Central memory CD8-positive, alpha-beta T cell (primary cell): ENCODE results near the gene TCF7.

Experiments used
- ATAC-seq: fragments of 150-1000 bp; cut with Tn5 transposase; replicated peaks from 2 replicates; pipeline ENCODE4 v1.10.0; 2022; ENCODE audit warnings: mild to moderate bottlenecking, moderate FRiP score, moderate number of reproducible peaks; ENCODE audit not compliant: poor library complexity, severe bottlenecking; ENCODE audit errors: extremely low read depth
- DNase-seq, 2 donors: peaks; one replicate each; pipeline ENCODE4 v3.0.0; 2021; ENCODE audit warnings: low spot score in 2 of 2
- H3K27ac Mint-ChIP-seq: one replicate; pipeline ENCODE4 v1.8.0; 2022; ENCODE audit warnings: low read depth, mild to moderate bottlenecking, moderate library complexity, mixed read lengths
- H3K27me3 Mint-ChIP-seq: one replicate; pipeline ENCODE4 v1.8.0; 2022; ENCODE audit warnings: mixed read lengths
- H3K36me3 Mint-ChIP-seq: one replicate; pipeline ENCODE4 v1.8.0; 2022; ENCODE audit warnings: mild to moderate bottlenecking, moderate library complexity, mixed read lengths; ENCODE audit not compliant: insufficient read depth
- H3K4me1 Mint-ChIP-seq: one replicate; pipeline ENCODE4 v1.8.0; 2022; ENCODE audit warnings: mixed read lengths
- H3K4me3 Mint-ChIP-seq: one replicate; pipeline ENCODE4 v1.8.0; 2022; ENCODE audit warnings: mild to moderate bottlenecking, moderate library complexity, mixed read lengths
- H3K9me3 Mint-ChIP-seq: one replicate; pipeline ENCODE4 v1.8.0; 2022; ENCODE audit warnings: mixed read lengths

Gene TCF7

DNA sequence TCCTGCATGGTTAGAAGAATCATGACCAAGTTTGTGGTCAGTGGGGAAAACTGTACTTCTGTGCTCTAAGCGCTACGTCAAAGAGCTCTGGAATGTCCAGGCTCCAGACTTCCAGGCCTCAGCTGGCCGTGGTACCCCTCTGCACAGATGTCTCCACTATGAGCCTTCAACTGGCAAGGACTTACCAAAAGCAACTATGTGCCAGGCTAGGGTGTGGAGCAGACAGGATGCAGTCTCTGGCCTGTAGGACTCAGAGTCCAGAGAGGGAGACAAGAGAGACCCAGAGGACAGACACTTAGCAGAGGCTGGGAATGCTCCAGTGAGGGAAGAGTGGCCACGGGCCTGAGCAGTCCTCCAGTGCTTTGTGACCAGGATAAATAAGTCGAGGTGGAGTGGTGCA lies 31.0 kb upstream of the TCF7 start:
- Mint-ChIP-seq H3K4me1 (peaks cover 30% of the 10 kb centered on the region), H3K27ac (peak overlapping the region; percentile 0), H3K27me3 (no peaks in the 10 kb centered on the region), H3K9me3 (no peaks in the 10 kb centered on the region), H3K36me3 (peaks cover 7% of the 10 kb centered on the region), H3K4me3 (no peak overlapping the region)
- ATAC-seq = no peak
- DNase-seq = no peak

DNA sequence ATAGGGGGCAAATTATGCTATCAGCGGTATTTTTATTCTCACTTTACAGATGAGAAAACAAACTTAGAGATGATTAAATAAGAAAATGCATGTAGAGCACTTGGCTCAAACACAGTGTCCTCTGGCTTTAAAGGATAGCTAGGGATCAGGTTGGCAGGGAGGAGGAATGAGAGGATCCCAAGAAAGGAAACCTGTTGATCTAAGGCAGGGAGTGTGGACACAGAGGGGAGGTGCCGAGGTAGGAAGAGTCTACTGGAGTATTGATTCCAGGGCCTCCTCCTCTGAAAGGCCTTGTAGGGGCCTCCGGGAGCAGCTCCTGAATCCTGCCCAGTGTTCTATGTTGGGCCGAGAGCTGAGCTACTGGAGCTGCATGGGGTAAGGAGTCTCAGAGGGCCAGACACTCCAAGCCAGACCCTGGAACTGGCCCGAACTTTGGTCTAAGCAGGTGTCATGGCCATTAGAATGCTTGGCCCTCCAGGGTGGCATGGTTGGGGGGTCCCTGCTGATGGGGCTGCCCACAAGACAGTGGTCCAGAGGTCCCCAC lies 30.4 kb upstream of the TCF7 start:
- H3K27me3 Mint-ChIP-seq = no peaks in the 10 kb centered on the region
- H3K36me3 Mint-ChIP-seq = peaks cover 7% of the 10 kb centered on the region
- peak overlapping the region; percentile 0 for H3K27ac Mint-ChIP-seq
- ATAC-seq = no peak
- H3K9me3 Mint-ChIP-seq = no peaks in the 10 kb centered on the region
- H3K4me1 Mint-ChIP-seq = peaks cover 34% of the 10 kb centered on the region
- DNase-seq = no peak
- no peak overlapping the region for H3K4me3 Mint-ChIP-seq

DNA sequence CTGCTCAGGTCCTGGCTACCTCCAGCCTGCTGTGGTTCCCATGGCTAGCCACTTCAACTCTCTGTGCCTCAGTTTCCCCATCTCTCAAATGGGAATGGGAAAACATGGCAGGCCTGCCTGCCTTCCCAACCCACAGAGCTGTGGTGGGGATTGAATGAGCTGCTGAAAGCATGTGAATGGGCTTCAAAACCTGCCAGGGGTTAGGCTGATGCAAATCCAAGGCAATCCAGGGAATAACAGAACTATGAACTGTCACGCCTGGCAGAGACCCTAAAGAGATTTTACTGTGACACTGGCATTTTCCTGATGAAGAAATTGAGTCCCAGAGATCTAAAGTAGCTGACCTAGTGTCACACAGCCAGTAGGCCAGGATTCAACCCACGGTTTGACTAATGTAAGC lies 29.9 kb upstream of the TCF7 start:
- Mint-ChIP-seq H3K4me1 (peaks cover 29% of the 10 kb centered on the region), H3K27me3 (no peaks in the 10 kb centered on the region), H3K9me3 (no peaks in the 10 kb centered on the region), H3K4me3 (no peak overlapping the region), H3K27ac (no peak overlapping the region), H3K36me3 (peaks cover 7% of the 10 kb centered on the region)
- DNase-seq (no peak), ATAC-seq (no peak)

DNA sequence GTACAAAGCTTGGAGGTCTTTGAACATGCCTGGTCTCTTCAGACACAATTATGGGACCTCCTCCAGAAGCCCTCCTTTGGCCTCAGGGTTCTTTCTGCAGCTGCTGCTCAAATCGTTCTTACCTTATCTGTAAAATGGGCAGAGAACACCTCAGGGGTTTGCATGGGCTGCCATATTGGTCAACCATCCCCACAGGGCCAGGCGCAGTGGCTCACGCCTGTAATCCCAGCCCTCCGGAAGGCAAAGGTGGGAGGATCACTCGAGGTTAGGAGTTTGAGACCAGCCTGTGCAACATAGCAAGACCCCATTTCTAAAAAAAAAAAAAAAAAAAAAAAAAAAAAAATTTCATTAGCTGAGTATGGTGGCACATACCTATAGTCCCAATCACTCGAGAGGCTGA lies 29.1 kb upstream of the TCF7 start:
- peaks cover 7% of the 10 kb centered on the region for H3K36me3 Mint-ChIP-seq
- ATAC-seq (no peak), DNase-seq (no peak)
- H3K9me3 Mint-ChIP-seq = no peaks in the 10 kb centered on the region
- H3K4me3 Mint-ChIP-seq = no peak overlapping the region
- H3K27ac Mint-ChIP-seq = no peak overlapping the region
- H3K27me3 Mint-ChIP-seq = no peaks in the 10 kb centered on the region
- H3K4me1 Mint-ChIP-seq = peaks cover 32% of the 10 kb centered on the region

DNA sequence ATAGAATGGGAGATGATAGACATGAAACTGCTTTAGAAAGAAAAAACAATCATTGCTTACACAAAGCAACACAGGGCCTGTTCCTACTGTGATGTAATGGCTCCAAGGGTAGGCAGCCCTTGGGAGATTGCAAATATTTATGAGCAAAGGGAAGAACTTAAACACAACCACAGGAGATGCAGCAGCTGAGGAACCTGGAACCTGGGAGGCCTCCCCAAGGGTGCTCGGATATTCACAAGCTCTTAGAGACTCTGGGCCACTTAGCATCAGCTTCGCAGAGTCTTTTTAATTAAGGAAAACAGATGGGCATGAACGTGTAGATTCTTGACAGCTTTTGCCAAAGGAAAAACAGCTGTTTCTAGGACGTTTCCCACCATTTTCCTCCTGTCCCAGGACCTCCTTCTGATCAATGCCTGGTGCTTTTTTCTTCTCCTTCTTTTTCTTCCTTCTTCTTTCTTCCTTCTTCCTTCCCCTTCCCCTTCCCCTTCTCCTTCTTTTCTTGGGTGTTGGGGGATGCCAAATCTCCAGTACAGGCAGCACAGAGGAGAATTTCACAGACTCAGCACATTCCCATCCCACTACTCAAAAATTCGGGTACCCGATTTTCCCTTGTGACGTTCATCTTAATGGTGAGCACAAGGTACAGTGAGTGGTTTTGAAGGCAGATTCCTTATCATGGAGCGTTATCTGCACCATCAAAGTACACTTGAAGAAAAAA lies 28.1 kb upstream of the TCF7 start:
- no peaks in the 10 kb centered on the region for H3K9me3 Mint-ChIP-seq
- H3K36me3 Mint-ChIP-seq = peaks cover 7% of the 10 kb centered on the region
- H3K27me3 Mint-ChIP-seq = no peaks in the 10 kb centered on the region
- no peak for ATAC-seq
- H3K4me1 Mint-ChIP-seq = peaks cover 41% of the 10 kb centered on the region
- peak overlapping the region; percentile 10 for H3K27ac Mint-ChIP-seq
- H3K4me3 Mint-ChIP-seq = peak overlapping the region; percentile 10
- no peak for DNase-seq

DNA sequence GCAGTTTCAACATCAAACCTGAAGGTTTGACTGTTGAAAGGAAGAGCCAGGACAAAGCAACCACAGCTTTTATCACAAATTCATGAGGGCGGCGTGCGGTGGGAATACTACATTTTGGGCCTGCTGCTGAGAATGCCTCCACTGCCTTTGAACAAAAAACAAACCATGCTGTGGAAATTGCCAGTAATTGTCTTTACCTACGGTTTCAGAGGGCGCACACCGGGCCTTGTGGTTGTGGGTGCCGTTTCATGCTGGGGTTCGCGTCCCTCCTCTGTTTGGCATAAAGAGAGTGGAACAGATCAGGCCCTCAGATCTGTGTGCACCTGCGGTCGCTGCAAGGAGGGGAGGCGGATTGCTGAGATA lies 27.6 kb upstream of the TCF7 start:
- Mint-ChIP-seq H3K4me3 (peak overlapping the region; percentile 10), H3K36me3 (peaks cover 7% of the 10 kb centered on the region), H3K27me3 (no peaks in the 10 kb centered on the region), H3K9me3 (no peaks in the 10 kb centered on the region), H3K4me1 (peaks cover 45% of the 10 kb centered on the region), H3K27ac (peak overlapping the region; percentile 10)
- ATAC-seq (peak; percentile 79), DNase-seq (peak; percentile 43 to 46)

DNA sequence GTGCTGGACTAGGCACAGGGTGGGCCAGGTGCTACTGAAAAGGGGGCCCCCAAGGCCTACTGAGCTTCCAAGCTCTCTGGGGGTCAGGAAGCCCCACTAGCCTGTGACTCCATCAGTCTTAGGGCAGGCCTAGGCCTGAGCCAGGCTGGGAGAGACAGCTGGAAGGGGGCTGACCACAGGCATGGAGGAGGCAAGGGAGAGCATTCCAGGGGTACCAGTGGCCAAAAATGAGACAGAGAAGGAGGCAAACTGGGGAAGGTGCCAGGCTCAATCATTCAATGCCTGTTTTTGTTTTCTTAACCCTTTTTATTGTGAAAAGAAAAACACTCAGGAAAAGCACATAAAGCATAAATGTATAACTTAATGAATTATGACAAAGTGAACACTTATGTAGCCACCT lies 26.2 kb upstream of the TCF7 start:
- ATAC-seq = no peak
- Mint-ChIP-seq H3K27me3 (no peaks in the 10 kb centered on the region), H3K9me3 (no peaks in the 10 kb centered on the region), H3K4me3 (no peak overlapping the region), H3K36me3 (peaks cover 7% of the 10 kb centered on the region), H3K4me1 (peaks cover 53% of the 10 kb centered on the region), H3K27ac (no peak overlapping the region)
- no peak for DNase-seq

DNA sequence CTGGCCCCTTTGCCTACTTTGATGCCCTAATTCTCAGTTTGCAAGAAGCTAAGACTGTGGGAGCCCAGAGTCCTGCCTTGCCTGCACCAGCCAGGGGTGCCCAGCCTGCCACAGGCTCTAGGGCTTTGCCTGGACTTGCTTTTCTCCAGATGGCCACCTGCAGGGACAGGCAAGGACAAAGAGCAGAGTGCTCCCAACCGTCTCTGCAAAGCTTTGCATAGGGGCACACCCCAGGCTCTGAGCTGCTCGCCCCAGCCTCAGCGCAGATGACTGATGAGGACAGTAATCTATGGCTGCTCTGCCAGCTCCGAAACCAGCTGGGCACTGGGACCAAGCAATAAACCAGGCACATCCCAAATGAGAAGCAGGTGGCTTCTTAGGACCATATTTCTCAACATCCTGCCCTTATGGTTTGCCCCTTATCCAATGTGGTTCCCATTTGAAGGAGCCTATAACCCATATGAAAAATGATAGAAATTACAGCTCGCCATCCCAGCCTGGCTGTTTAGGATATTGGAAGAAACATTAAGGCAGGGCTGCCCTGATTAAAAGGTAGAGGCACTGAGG lies 25.4 kb upstream of the TCF7 start:
- ATAC-seq (no peak), DNase-seq (no peak)
- Mint-ChIP-seq H3K4me3 (no peak overlapping the region), H3K27me3 (no peaks in the 10 kb centered on the region), H3K4me1 (peaks cover 56% of the 10 kb centered on the region), H3K9me3 (no peaks in the 10 kb centered on the region), H3K27ac (no peak overlapping the region), H3K36me3 (peaks cover 7% of the 10 kb centered on the region)

DNA sequence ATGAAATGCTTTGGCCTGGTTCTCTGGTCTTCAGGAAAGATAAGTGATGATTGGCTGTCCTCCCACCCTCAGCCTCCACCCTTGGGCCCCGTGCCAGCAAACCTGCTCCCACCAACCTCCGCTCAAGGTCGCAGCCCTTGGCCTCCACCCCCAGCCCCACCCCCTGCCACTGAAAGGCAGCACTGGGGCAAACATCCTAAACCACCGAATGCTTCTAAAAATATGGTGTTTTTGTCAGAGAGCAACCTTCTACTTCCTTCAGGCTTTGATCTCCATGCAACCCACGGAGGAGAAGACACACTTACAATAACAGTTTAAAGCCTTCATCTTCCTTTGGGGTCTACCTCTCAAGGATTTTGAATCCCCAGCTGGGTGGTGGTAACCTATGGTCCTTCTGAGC lies 24.0 kb upstream of the TCF7 start:
- no peaks in the 10 kb centered on the region for H3K9me3 Mint-ChIP-seq
- no peaks in the 10 kb centered on the region for H3K27me3 Mint-ChIP-seq
- peak overlapping the region; percentile 64 for H3K4me3 Mint-ChIP-seq
- H3K4me1 Mint-ChIP-seq = peaks cover 56% of the 10 kb centered on the region
- peak overlapping the region; percentile 78 for H3K27ac Mint-ChIP-seq
- DNase-seq (no peak), ATAC-seq (peak; percentile 38)
- H3K36me3 Mint-ChIP-seq = peaks cover 7% of the 10 kb centered on the region

DNA sequence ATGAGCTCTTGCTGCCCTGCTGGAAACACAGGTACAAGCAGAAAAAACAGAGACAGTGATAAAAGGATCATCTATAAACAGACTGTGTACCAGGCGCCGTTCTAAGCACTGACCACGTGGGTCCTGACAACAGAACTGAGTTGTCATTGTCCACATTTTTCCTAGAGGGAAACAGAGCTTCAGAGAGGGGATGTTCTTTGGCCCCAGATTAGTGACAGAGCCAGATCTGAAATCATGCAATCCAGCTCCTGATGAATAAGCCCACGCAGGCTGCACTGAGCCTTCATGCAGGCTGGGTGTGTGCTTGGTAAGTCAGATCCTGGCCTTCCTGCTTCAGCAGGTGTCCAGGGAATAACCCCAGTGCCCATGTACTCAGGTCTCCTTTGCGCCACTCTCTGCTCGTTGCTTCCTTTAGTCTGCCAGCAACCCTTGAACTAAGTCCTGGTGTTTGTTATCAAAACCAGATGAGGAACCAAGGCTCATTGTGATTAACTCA lies 22.8 kb upstream of the TCF7 start:
- H3K4me3 Mint-ChIP-seq = no peak overlapping the region

DNA sequence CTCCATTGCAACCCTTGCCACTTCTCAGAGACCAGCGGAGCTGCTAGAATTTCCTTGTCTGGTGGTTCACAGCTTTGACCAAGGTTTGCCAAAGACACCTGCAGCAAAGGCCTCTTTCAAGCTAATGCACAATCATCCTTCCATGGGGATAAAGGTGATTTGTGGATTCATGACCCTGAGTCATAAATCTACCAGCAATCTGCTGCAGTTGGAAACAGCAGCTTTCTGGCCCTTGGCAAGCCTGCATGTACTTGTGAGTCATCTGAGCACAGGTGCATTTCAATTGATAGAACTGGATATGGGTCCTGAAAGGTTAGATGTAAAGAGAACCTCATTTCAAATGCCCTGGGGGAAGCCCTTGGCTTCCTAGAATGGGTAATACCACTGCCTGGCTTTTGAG lies 21.6 kb upstream of the TCF7 start:
- Mint-ChIP-seq H3K9me3 (no peaks in the 10 kb centered on the region), H3K36me3 (peaks cover 2% of the 10 kb centered on the region), H3K4me1 (peaks cover 46% of the 10 kb centered on the region), H3K27ac (no peak overlapping the region), H3K4me3 (peak overlapping the region; percentile 42), H3K27me3 (no peaks in the 10 kb centered on the region)
- no peak for ATAC-seq
- DNase-seq = no peak

More for the DNA sequence above, 22.8 kb upstream of the TCF7 start:
- H3K9me3 Mint-ChIP-seq = no peaks in the 10 kb centered on the region
- DNase-seq (no peak), ATAC-seq (no peak)
- H3K4me1 Mint-ChIP-seq = peaks cover 48% of the 10 kb centered on the region
- H3K27me3 Mint-ChIP-seq = no peaks in the 10 kb centered on the region
- H3K27ac Mint-ChIP-seq = peak overlapping the region; percentile 78
- peaks cover 4% of the 10 kb centered on the region for H3K36me3 Mint-ChIP-seq

DNA sequence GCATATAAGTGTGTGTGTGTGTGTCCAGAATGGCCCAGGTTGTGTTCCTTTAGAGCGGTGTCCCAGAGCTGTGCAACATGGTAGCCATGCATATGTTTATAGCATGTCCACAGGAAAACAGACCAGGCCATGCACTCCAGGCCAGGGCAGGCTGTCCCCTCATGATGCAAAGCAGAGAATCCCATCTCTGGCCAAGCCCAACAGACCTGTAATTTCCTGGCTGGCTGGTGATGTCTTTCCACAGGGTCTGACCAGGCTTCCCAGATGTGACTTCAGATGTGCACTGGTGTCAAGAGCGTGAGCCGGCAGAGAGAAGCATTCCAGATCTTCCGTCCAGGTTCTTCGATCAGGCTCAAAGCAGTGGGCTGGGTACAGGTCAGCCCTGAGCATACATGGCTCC lies 21.1 kb upstream of the TCF7 start:
- Mint-ChIP-seq H3K27ac (no peak overlapping the region), H3K4me1 (peaks cover 43% of the 10 kb centered on the region), H3K27me3 (no peaks in the 10 kb centered on the region), H3K9me3 (no peaks in the 10 kb centered on the region), H3K4me3 (peak overlapping the region; percentile 42), H3K36me3 (peaks cover 2% of the 10 kb centered on the region)
- ATAC-seq (no peak), DNase-seq (no peak)

DNA sequence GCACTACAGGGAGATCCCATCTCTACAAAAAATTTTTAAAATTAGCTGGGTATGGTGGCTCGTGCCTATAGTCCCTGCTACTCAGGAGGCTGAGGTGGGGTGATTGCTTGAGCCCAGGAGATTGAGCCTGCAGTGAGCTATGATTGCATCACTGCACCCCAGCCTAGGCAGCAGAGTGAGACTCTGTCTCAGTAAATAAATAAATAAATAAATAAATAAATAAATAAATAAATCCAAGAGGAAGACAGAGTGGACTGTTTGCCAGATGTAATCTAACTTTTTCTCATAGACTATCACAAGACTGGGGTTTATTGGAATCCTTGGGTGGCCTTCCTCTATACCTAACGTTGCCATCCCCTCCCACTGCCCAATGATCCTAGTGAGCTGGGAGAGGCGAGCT lies 19.2 kb upstream of the TCF7 start:
- H3K9me3 Mint-ChIP-seq = no peaks in the 10 kb centered on the region
- ATAC-seq (no peak), DNase-seq (no peak)
- no peak overlapping the region for H3K27ac Mint-ChIP-seq
- H3K4me3 Mint-ChIP-seq = no peak overlapping the region
- H3K4me1 Mint-ChIP-seq = peaks cover 47% of the 10 kb centered on the region
- no peaks in the 10 kb centered on the region for H3K27me3 Mint-ChIP-seq
- peaks cover 4% of the 10 kb centered on the region for H3K36me3 Mint-ChIP-seq
